T47D (cell line): ENCODE measurements around the gene POLE3.
"Not testable (repeated sequence)": the region's sequence is repeated elsewhere in the genome, so short reads cannot be mapped to it uniquely, and the experiment has no call there.

Experiments
- DNase-seq, 2 experiments: peaks; one replicate each; pipeline versions ENCODE4 v3.0.0 to v3.0.0-alpha.2; 2011 to 2012; ENCODE audit warnings: low read depth in 1 of 2, low spot score in 1 of 2
- JUND ChIP-seq: IDR thresholded peaks from 2 replicates; pipeline ENCODE4 v1.6.1; 2012; ENCODE audit warnings: low read depth
- in situ Hi-C: cut with HindIII; loops from 2 replicates; pipeline ENCODE4 v1.10.0; 2016; ENCODE audit warnings: low sequenced_read_pairs, low pct_unique_long_range_greater_than_20kb

Gene POLE3

DNA sequence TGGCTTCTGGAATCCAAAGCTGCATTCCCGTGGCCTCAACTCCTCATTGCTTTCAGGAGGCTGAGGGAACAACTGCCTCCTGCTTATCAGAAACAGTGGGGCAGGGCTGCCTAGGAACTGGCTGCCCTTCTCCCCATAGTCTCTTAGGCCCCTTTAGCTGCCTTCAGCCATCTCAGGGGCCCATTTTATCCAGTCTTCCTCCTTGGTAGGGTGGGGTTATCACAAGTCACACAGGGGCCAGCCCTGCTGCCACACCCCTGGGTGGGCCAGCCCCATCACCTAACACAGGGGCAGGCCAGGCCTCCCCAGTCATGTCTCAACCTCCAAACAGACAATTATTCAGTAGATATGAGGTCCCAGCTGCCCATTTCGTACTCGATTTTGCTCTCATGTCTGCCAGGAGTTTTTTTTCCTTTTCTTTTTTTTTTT, 13.3 kb downstream of the POLE3 start:
- no peak for TF ChIP-seq JUND
- no peak for DNase-seq
- in situ Hi-C loops, result no loop called here

DNA sequence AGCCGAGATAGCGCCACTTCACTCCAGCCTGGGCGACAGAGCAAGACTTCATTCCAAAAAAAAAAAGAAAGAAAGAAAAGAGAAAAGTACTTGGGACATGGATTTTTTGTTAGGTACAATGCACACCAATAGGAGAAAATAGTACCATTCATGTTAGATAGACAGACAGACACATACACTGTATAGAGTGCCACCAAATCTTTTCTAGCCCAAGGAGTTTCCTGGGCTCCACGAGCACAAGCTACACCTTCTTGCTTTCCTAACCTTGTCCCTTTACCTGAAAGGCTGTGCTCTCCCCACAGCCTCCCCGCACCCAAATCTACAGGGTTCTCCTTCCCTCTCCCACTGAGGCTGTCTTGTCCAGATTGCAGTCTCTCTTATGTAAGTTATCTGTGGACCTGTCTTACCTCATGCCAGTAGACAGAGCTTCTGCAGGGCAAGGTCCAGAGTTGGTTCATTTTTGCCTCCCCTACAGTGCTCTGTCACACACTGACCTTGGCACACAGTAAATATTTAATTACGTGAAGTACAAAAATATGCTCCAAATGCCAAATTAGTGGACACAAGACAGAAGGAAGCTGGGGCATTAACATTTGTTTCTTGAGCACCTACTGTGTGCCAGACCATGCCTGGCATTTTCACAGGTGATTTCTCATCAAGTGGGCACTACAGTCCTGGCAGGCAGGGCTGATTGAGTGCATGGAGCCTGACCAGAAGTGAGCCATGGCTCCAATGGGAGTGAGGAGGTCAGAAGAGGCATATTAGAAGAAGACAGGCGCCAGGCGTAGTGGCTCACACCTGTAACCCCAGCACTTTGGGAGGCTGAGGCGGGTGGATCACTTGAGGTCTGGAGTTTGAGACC, 15.2 kb downstream of the POLE3 start:
- no peak for DNase-seq
- no peak for TF ChIP-seq JUND
- in situ Hi-C loops, result no loop called here

DNA sequence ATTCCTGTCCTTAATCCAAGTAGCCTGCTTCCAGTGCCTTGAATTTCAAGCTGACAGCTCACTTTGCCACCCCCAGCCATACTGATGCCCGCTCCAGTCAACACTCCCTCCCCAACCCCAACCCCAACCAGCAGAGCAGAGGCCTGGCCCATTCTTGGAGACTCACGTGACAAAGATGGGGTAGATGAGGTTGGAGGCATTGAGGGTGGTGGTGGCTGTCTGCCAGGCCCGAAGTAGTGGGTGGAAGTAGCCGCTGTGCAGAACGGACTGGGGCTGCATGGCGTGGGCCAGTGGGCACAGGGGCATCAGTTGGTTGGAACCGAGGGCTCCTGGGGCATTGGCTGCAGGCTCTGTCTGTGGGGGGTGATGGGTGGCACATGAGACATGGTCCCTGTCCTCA, 17.2 kb downstream of the POLE3 start:
- TF ChIP-seq JUND, result no peak
- DNase-seq, result no peak
- in situ Hi-C loops, result no loop called here

DNA sequence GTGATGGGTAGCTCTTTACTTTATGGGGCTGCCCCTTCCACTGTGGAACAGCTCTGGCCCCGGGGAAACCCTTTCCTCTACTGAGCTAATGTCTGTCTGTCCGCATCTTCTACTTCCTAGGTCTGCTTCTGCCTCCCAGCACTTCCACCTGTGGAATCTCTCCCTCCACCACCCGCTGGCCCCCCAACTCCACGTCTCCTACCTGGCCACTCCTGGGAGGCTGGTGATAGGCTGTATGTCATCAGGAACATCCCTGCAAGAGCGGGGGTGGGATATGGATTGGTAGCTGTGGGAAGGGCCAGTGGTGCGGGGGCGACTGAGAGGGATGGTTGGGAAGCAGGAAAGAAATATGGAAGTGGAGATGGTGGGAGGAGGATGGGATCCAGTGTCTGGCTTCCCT, 18.6 kb downstream of the POLE3 start:
- DNase-seq, result no peak
- in situ Hi-C loops, result no loop called here
- TF ChIP-seq JUND, result no peak

DNA sequence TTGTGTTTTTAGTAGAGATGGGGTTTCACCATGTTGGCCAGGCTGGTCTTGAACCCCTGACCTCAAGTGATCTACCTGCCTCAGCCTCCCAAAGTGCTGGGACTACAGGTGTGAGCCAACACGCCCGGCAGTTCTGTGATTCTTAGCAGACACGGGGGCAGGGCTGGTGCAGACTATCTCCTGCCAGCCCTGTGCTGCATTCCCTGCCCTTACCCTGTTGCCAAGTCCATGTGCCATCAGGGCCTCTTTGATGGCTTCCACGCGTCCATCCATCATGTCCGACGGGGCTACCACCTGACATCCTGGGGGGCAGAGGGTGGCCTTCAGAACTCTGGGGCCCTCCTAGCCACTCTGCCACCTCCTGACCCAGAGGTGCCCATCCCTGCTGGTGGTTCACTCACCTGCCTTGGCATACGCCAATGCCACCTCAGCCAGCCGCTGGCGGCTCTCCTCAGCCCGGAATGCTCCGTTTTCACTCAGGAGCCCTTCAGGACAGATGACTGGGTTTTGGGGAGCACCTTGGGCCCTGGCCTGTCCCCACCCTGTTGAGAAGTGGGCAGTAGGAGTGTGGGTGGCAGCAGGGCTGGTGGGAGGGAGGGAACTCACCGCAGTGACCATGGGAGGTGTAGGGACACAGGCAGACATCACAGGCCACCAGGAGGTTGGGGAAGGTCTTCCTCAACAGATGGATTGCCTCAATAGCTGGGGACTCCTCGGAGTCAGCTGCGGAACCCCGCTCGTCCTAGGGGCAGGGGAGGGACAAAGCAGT, 20.1 kb downstream of the POLE3 start:
- in situ Hi-C loops, result no loop called here
- no peak for DNase-seq
- TF ChIP-seq JUND, result no peak

DNA sequence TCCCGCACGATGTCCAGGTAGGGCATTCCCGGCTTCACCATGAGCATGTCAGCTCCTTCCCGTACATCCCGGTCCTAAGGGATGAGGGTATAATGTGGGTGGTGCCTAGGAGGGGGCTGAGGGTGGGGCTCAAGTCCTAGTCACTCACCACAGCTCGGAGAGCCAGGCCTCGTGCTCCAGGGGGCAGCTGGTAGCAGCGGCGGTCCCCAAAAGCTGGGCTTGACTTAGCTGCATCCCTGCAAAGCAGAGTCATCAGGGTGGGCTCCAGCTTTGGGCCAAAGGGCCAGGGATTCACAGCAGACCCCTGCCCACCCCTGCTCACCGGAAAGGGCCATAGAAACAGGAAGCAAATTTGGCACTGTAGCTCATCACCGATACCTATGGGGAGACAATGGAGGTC, 21.0 kb downstream of the POLE3 start:
- no peak for DNase-seq
- TF ChIP-seq JUND, result no peak
- in situ Hi-C loops, result no loop called here

DNA sequence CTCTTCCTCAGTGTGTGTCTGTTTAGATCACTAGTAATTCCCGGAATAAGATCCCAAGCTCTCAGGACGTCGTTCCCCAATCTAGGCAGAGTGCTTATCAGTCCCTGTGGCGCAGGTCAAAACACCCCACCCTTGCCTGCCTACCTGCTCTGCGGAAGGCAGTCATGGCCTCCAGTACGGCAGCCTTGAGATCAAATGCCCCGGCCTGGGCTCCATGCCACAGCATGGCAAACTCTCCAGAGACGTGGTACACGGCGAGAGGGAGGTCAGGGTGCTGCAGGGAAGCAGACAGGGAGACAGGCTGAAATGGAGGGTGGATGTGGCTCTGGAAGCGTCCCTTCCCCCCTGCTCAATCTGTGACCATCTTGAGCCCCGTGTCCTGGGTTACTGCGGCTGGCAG, 21.6 kb downstream of the POLE3 start:
- in situ Hi-C loops, result no loop called here
- no peak for TF ChIP-seq JUND
- no peak for DNase-seq

DNA sequence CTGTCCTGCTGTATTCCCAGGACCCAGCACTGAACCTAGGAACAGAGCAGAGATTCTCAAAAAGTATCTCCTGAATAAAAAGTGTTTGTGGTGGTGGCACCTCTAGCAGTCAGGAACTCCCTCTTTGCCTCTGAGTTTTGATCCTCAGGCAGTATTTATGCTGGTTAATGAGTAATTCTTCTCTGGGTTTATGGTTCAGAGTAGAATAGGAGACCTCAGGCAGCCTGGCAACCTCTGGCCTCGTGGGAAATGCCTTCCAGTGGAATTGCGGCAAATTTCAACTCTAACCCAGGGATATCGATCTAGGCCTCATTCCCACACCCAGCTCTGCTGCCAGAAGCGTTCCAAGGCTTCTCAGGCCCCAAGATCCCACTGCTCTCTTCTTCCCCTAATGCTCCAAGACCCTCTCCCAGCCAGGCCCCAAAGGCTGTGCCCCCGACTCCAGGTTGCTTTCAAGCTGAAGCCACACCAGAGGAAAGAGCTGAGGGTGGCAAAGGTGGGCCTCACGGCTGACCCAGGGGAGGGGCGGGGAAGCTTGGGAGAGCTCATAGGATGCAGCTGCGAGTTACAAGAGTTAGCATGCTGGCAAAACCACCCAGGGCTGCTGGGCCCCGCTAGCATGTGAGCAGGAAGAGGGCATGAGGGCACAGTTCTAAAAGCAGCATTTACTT, 22.8 kb downstream of the POLE3 start:
- in situ Hi-C loops, result no loop called here
- DNase-seq, result peak in 1 of 2 experiments; percentile 26
- TF ChIP-seq JUND, result no peak

DNA sequence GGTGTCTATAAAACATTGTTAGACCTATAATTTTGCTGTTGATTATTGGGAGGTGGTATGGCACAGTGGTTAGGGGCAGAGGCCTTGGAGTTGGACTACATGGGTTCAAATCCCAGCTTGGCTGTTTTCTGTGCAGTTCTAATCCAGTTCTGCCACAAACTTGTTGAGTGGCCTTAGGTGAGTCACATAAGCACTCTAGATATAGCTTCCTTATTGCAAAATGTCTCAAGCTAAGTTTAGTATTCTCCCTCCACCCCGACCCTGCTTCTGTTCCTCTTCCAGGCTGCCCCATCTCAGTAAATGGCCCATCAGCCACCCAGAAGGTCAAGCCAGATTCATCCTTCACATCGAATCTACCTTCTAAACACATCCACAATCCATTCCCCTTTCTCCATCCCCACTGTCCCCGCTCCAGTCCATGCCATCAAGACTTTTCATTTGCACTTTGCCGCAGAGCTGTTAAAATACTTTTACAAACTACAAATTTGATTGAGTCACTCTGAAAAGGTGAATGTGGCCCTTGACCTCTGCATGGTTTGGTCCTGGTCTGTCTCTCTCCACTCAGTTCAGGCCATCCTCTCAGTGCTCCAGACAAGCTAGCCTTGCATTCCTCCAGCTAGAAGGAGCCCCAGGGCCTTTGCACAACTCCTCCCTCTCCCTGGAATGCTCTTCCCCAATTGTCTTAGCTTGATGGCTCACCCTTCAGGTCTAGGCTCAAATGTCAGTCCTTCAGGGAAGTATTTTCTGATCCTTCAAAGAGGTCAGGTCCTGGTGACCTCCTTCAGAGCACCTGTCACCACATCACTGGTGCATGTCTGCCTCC, 23.7 kb downstream of the POLE3 start:
- no peak for TF ChIP-seq JUND
- in situ Hi-C loops, result no loop called here
- DNase-seq, result peak in 1 of 2 experiments; percentile 46

DNA sequence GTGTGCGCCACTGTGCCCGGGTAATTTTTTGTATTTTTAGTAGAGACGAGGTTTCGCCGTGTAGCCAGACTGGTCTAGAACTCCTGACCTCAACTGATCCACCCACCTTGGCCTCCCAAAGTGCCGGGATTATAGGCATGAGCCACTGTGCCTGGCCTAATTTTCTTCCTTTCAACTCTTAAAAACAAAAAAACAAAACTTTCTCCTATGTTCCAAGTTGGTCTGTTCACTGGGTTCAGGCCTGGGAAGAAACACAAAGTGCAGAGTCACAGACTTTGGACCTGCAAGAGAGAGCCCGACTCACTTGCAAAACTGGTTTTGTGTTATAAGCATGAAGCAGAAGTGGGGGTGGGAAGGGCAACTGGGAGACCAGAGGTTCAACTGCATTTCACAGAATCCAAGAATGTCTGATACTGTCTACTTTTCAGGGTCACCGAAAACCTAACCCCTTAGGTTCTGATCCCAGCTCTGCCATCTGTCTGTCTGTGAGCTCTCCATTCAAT, 28.5 kb downstream of the POLE3 start:
- peak; percentile 64 to 95 for DNase-seq
- in situ Hi-C loops, result no loop called here
- TF ChIP-seq JUND, result no peak

DNA sequence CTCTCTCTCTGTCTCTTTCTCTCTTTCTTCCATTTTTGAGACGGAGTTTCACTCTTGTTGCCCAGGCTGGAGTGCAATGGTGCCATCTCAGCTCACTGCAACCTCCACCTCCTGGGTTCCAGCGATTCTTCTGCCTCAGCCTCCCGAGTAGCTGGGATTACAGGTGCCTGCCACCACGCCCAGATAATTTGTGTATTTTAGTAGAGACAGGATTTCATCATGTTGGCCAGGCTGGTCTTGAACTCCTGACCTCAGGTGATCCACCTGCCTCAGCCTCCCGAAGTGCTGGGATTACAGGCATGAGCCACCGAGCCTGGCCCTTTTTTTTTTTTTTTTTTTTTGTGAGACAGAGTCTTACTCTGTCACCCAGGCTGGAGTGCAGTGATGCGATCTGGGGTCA, 29.0 kb downstream of the POLE3 start:
- in situ Hi-C loops, DNase-seq: not testable (repeated sequence)

DNA sequence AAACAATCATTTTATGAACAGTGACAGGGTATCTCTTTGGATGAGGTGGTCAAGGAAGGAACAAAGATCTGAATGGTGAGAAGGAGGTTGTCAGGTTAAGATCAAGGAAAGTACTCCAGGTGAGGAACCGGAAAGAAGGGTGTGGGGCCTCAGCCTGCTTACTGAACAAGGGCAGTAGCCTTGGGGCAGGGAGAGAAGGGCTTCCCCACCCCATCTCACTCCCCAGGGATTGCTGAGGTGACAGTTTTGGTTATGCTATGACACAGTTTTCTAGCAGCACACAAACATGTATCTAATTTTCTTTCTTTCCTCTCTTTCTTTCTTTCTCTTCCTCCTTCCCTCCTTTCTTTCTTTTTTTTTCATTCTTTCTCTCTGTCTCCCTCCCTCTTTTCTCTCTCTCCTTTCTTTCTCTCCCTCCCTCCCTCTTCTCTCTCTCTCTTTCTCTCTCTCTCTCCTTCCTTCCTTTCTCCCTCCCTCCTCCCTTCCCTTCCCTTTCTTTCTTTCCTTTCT, 29.6 kb downstream of the POLE3 start:
- DNase-seq, result peak in 1 of 2 experiments; percentile 47
- no peak for TF ChIP-seq JUND
- in situ Hi-C loops, result no loop called here

DNA sequence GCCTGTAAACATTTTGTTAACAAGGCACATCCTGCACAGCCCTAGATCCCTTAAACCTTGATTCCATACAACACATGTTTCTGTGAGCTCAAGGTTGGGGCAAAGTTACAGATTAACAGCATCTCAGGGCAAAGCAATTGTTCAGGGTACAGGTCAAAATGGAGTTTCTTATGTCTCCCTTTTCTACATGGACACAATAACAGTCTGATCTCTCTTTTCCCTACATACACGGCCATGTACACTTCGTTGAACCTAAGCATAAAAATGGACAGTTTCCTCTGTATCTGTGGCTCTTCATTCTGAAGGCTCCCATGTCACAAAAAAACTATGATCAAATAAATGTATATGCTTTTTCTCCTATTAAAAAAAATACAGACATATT, 30.7 kb downstream of the POLE3 start:
- DNase-seq, in situ Hi-C loops: not testable (repeated sequence)

DNA sequence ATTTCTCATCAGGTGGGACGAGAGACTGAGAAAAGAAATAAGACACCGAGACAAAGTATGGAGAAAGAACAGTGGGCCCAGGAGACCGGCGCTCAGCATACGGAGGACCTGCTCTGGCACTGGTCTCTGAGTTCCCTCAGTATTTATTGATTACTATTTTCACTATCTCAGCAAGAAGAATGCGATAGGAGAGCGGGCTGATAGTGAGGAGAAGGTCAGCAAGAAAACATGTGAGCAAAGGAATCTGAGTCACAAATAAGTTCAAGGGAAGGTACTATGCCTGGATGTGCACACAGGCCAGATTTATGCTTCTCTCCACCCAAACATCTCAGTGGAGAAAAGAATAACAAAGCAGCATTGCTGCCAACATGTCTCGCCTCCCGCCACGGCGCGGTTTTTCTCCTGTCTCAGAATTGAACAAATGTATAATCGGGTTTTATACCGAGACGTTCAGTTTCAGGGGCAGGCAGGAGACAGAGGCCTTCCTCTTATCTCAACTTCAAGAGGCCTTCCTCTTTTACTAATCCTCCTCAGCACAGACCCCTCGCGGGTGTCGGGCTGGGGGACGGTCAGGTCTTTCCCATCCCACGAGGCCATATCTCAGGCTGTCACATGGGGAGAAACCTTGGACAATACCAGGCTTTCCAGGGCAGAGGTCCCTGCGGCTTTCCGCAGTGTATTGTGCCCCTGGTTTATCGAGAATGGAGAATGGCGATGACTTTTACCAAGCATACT, 31.2 kb downstream of the POLE3 start:
- in situ Hi-C loops, DNase-seq: not testable (repeated sequence)
